Bronchial epithelial cell (primary cell): Measurements from ENCODE around the gene IER5. TPM values are rescaled to one million over a fixed set of nuclear protein-coding genes. Genes with fewer than 3 reads are reported as not detected.

Source experiments
- DNase-seq: peaks from one replicate; pipeline ENCODE4 v3.0.0-alpha.2; 2010; ENCODE audit warnings: low read depth
- FAIRE-seq: peaks from 2 replicates; lab custom pipeline; 2011; peaks lifted over from hg19 to GRCh38; lab: Jason Lieb, UNC
- H3K27me3 ChIP-seq: 2 replicates; pipeline ENCODE4 v1.5.1; 2011; ENCODE audit warnings: low read length; ENCODE audit not compliant: control insufficient read depth, insufficient read depth
- H3K36me3 ChIP-seq: 2 replicates; pipeline ENCODE4 v1.5.1; 2011; ENCODE audit warnings: low read length; ENCODE audit not compliant: control insufficient read depth, insufficient read depth
- H3K4me3 ChIP-seq: 2 replicates; pipeline ENCODE4 v1.5.1; 2011; ENCODE audit warnings: mild to moderate bottlenecking, low read depth, low read length, control low read depth
- total RNA-seq: library from RNA; depleted of rRNA; stranded (reverse); fragments of >200 nt; gene quantifications from 2 replicates; pipeline ENCODE4 v1.2.1, GENCODE V29; 2014
- TF ChIP-seq, protein P1 (sequence below): IDR thresholded peaks from 2 replicates; pipeline ENCODE4 v1.5.1; 2011; ENCODE audit warnings: mild to moderate bottlenecking, moderate library complexity, low read length, control low read depth, inconsistent platforms; ENCODE audit not compliant: insufficient read depth, severe bottlenecking

The IER5 gene
- total RNA-seq, 1 donor from 2014 or later, result 47.7 TPM

DNA sequence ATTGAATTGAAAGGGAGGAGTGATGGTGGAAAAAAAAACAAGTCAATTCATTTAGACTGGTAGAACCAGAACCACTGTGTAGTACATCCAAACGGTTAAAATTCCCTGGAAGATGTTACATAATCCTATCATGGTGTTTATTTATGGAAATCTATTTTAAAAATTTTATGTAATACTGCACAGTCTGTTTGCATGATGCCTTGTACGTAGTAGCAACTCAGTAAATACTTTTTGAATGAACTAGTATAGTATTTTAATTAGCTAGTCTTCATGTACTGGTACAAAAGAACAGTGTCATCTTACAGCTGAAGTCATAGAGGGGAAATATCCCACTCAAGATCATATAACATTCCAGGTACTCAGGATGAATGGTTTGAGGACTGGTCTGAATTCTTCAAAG is 27.0 kb upstream of the IER5 start:
- TF ChIP-seq, protein P1, sequence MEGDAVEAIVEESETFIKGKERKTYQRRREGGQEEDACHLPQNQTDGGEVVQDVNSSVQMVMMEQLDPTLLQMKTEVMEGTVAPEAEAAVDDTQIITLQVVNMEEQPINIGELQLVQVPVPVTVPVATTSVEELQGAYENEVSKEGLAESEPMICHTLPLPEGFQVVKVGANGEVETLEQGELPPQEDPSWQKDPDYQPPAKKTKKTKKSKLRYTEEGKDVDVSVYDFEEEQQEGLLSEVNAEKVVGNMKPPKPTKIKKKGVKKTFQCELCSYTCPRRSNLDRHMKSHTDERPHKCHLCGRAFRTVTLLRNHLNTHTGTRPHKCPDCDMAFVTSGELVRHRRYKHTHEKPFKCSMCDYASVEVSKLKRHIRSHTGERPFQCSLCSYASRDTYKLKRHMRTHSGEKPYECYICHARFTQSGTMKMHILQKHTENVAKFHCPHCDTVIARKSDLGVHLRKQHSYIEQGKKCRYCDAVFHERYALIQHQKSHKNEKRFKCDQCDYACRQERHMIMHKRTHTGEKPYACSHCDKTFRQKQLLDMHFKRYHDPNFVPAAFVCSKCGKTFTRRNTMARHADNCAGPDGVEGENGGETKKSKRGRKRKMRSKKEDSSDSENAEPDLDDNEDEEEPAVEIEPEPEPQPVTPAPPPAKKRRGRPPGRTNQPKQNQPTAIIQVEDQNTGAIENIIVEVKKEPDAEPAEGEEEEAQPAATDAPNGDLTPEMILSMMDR, result no peak
- Histone ChIP-seq H3K36me3 (no peaks in the 10 kb centered on the region), H3K4me3 (no peak overlapping the region), H3K27me3 (no peaks in the 10 kb centered on the region)
- no peak for FAIRE-seq
- DNase-seq, result no peak

DNA sequence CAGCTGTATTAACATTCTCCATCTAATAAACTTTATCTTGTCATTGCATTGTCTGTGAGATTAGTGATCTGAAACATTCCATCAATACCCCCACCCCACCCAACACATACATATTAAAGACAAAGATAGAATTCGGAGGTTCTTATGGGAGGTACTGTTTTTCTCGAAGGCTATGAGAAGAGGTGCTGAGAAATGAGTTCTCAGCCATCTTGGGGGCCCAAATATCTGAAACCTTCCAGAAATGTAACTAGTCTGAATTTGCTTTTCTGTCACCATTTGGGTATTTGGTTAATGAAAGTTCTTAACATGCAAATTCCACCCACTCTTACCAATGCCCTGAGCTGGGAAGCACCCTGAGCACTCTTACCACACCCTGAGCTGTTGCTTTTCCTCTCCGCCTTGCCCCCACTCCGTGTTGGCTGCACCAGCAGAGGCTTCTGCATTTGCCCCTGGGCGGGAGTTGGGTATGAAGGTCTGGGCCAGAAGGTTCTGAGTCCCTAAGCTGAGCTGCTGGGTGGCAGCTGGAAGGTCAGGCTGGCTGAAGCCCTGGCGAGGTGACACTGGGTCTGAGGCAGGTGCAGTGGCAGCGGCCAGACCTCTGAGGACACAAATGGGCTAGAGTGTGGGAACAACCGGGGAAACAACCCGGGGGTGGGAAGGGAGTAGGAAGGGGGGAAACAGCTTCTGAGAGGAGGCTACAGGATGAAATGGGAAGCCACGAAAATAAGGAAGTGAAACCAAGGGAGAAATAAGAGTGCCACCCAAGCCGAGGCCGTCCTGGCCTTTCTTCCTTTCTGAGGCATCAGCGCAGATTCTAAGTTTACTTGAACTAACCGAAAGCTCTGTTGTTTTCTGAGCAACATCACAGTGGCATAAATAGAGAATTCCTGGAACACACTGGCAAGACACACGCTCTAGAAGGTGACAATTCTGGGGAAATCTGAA is 26.3 kb upstream of the IER5 start:
- H3K4me3 ChIP-seq, result no peak overlapping the region
- DNase-seq (no peak), FAIRE-seq (no peak)
- H3K27me3 ChIP-seq, result no peaks in the 10 kb centered on the region
- H3K36me3 ChIP-seq, result no peaks in the 10 kb centered on the region
- TF ChIP-seq, protein P1, result no peak

DNA sequence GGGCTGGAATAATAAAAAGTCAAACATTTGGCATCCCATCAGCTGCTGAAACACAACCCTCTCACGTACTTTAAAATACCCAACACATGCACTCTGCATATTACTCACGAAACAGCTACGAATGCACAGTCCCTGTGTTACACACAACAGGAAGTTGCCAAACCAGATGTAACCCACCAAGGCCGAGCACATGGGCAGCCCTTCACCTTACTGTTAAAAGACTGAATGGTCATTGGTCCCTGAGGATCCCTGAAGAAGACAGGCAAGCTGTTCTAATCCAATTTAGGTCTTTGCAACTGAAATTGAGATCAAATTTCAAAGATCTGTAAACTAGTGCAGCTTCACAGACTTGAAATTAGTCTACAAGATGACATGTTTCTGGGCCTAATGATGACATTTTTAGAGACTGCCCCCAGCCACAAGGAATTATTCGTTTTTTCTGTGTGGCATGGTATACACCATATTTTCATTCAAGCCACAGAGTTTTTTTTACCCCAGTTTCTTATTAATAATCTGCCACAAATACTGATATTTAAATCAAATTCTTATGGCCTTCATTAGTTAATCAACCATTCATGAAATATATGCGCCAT is 25.6 kb upstream of the IER5 start:
- Histone ChIP-seq H3K27me3 (no peaks in the 10 kb centered on the region), H3K4me3 (no peak overlapping the region), H3K36me3 (no peaks in the 10 kb centered on the region)
- TF ChIP-seq, protein P1, result no peak
- no peak for DNase-seq
- FAIRE-seq, result no peak

DNA sequence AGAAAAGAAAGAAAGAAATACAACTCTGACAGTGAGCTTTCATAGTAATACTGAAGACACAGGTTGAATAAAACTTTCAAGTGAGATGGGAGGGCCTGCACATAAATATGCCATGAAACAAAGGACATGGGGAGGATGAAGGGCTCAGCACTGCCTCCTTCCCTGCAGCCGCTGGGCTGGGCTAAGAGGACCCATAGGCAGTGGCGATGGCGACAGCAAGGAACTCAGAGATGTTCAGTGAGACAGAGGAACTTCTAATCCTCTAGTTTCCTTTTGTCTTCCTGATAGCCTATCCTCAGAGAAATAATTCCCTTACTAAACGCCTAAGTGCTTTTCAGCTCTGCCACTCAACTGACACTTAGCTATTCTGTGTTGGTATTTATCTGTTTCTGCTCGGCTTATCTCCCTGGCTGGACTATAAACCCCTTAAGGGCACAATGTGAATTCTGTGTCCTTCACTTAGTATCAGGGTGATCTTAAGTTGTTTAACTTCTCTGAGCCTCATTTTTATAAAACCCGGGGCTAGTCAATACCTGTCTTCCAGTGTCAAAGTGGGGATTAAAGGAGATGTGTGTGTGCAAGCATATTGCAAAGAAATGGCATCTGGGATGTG is 24.4 kb upstream of the IER5 start:
- Histone ChIP-seq H3K4me3 (no peak overlapping the region), H3K27me3 (no peaks in the 10 kb centered on the region), H3K36me3 (no peaks in the 10 kb centered on the region)
- DNase-seq (no peak), FAIRE-seq (no peak)
- TF ChIP-seq, protein P1, result no peak

DNA sequence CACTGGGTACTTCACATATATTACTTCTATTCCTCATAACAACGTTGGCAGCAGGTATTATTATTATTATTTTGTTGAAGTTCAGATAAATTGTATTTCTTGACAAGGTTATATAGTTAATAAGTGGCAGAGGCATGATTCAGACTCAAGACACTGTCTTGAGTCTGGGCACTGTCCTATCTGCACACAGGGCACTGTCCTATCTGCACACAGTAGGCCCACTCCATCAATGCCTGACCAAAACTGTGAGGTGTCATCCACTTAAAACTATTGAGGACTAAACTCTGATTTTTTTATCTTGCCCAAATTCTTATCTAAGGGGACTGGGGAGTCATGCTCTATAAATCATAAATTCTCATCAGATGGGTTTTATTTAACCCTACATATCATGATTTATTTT is 23.8 kb upstream of the IER5 start:
- FAIRE-seq (no peak), DNase-seq (no peak)
- Histone ChIP-seq H3K4me3 (no peak overlapping the region), H3K36me3 (no peaks in the 10 kb centered on the region), H3K27me3 (no peaks in the 10 kb centered on the region)
- TF ChIP-seq, protein P1, result no peak
